CD8-positive, alpha-beta memory T cell (primary cell): ENCODE results near the gene PIAS1. TPM values are rescaled to one million over a fixed set of nuclear protein-coding genes. Genes with fewer than 3 reads are reported as not detected.
A peak's percentile ranks its signal among the peaks of the same experiment; 100 is the strongest.
"Not testable (repeated sequence)": the region's sequence is repeated elsewhere in the genome, so short reads cannot be mapped to it uniquely, and the experiment has no call there.

Experiments used
- CTCF ChIA-PET: fragments of 350-600 bp; sonication (Branson Sonifier 250); formaldehyde crosslinking; loops from one replicate; lab custom pipeline; 2021; ENCODE audit warnings: antibody characterized with exemption; lab: Charles Lee
- POLR2A ChIA-PET: fragments of 350-600 bp; sonication (Branson Sonifier 250); formaldehyde crosslinking; loops from one replicate; lab custom pipeline; 2021; ENCODE audit warnings: antibody characterized with exemption; lab: Charles Lee
- DNase-seq, 5 donors: peaks; one replicate each; pipeline versions ENCODE4 v3.0.0 to v3.0.0-alpha.2; 2020 to 2022; ENCODE audit warnings: mixed read lengths in 1 of 5
- H3K27ac ChIP-seq: one replicate; pipeline ENCODE4 v1.7.0; 2013; ENCODE audit warnings: low read depth, mild to moderate bottlenecking, low read length, moderate library complexity
- H3K27me3 ChIP-seq: 2 replicates; pipeline ENCODE4 v1.7.0; 2013; ENCODE audit warnings: low read length, mild to moderate bottlenecking; ENCODE audit not compliant: insufficient read depth, poor library complexity, severe bottlenecking
- H3K36me3 ChIP-seq: 2 replicates; pipeline ENCODE4 v1.7.0; 2013; ENCODE audit warnings: mild to moderate bottlenecking, low read length, moderate library complexity; ENCODE audit not compliant: insufficient read depth
- H3K4me1 ChIP-seq: 2 replicates; pipeline ENCODE4 v1.7.0; 2013; ENCODE audit warnings: mild to moderate bottlenecking, low read length, moderate library complexity; ENCODE audit not compliant: insufficient read depth
- H3K4me3 ChIP-seq: 2 replicates; pipeline ENCODE4 v1.7.0; 2013; ENCODE audit warnings: mild to moderate bottlenecking, low read length
- H3K9me3 ChIP-seq: 2 replicates; pipeline ENCODE4 v1.7.0; 2013; ENCODE audit warnings: mild to moderate bottlenecking, low read length
- H3K27ac Mint-ChIP-seq, 8 donors: one replicate each; pipeline ENCODE4 v1.8.0; 2020 to 2021; ENCODE audit warnings: mixed read lengths in 8 of 8, mild to moderate bottlenecking in 6 of 8, inconsistent platforms in 3 of 8, moderate library complexity in 3 of 8
- H3K27me3 Mint-ChIP-seq, 2 donors: one replicate each; pipeline ENCODE4 v1.8.0; 2020 to 2021; ENCODE audit warnings: mixed read lengths in 2 of 2, mild to moderate bottlenecking in 1 of 2, moderate library complexity in 1 of 2
- H3K36me3 Mint-ChIP-seq, 3 donors: one replicate each; pipeline ENCODE4 v1.8.0; 2020 to 2021; ENCODE audit warnings: mixed read lengths in 3 of 3, inconsistent platforms in 1 of 3, mild to moderate bottlenecking in 1 of 3
- H3K4me1 Mint-ChIP-seq, 3 donors: one replicate each; pipeline ENCODE4 v1.8.0; 2020 to 2021; ENCODE audit warnings: mixed read lengths in 3 of 3, inconsistent platforms in 1 of 3, mild to moderate bottlenecking in 1 of 3
- H3K4me3 Mint-ChIP-seq, 7 donors: one replicate each; pipeline ENCODE4 v1.8.0; 2020 to 2021; ENCODE audit warnings: mixed read lengths in 7 of 7, mild to moderate bottlenecking in 6 of 7, moderate library complexity in 4 of 7, inconsistent platforms in 2 of 7
- H3K9me3 Mint-ChIP-seq, 5 donors: one replicate each; pipeline ENCODE4 v1.8.0; 2020 to 2022; ENCODE audit warnings: mixed read lengths in 5 of 5, mild to moderate bottlenecking in 3 of 5, moderate library complexity in 2 of 5, inconsistent platforms in 1 of 5
- polyA plus RNA-seq: library from polyadenylated mRNA; unstranded; fragments of 300-500 nt; fragmentation: Illumina TruSeq; gene quantifications from one replicate; pipeline ENCODE4 v1.2.3, GENCODE V29; 2021
- total RNA-seq, 2 experiments: library from RNA; stranded (reverse); gene quantifications; one replicate each; pipeline ENCODE4 v1.2.3, GENCODE V29; 2021

PIAS1 gene
- total and polyA plus RNA-seq, 3 experiments from 2014 or later: 25.5 to 127 (median 30.2) TPM

- Mint-ChIP-seq H3K4me3 (peak overlapping the region in 1 of 7 donors; percentile 42), H3K4me1 (peaks cover 16 to 21% (median 17%) of the 10 kb centered on the region in 3 donors), H3K27me3 (peaks cover 8 to 10% of the 10 kb centered on the region in 2 donors), H3K36me3 (peaks cover 0 to 3% (median 2%) of the 10 kb centered on the region in 3 donors), H3K27ac (no peak overlapping the region), H3K9me3 (no peaks in the 10 kb centered on the region)
- Histone ChIP-seq H3K27ac (no peak overlapping the region), H3K36me3 (no peaks in the 10 kb centered on the region), H3K27me3 (no peaks in the 10 kb centered on the region), H3K4me3 (no peak overlapping the region), H3K9me3 (no peaks in the 10 kb centered on the region), H3K4me1 (peaks cover 15% of the 10 kb centered on the region)
- ChIA-PET CTCF (interaction anchor here (1.2 kb wide), 2 partner anchors 20 to 45 kb away, joined by 3 read pairs; partner anchors contain the start of gene FEM1B), POLR2A (no interaction called here)
- no peak for DNase-seq
Observed at GRCh38 chr15:68232937-68233336, 178.8 kb downstream of the PIAS1 start.

- H3K27me3 Mint-ChIP-seq: peaks cover 8 to 17% of the 10 kb centered on the region in 2 donors
- no peaks in the 10 kb centered on the region for H3K36me3 ChIP-seq
Observed at GRCh38 chr15:68234060-68234459, 179.9 kb downstream of the PIAS1 start.

GRCh38 chr15:68234520-68234919, 180.4 kb downstream of the PIAS1 start:
- H3K27me3 ChIP-seq, CTCF ChIA-PET, H3K36me3 ChIP-seq: not testable (repeated sequence)

More at GRCh38 chr15:68234060-68234459, 179.9 kb downstream of the PIAS1 start:
- ChIA-PET POLR2A (no interaction called here), CTCF (no interaction called here)
- no peaks in the 10 kb centered on the region for H3K9me3 Mint-ChIP-seq
- Histone ChIP-seq H3K9me3 (no peaks in the 10 kb centered on the region), H3K4me1 (peaks cover 6% of the 10 kb centered on the region), H3K27ac (no peak overlapping the region), H3K4me3 (no peak overlapping the region), H3K27me3 (no peaks in the 10 kb centered on the region)
- H3K27ac Mint-ChIP-seq: no peak overlapping the region
- H3K36me3 Mint-ChIP-seq: peaks cover 2 to 3% (median 3%) of the 10 kb centered on the region in 3 donors
- no peak for DNase-seq
- H3K4me1 Mint-ChIP-seq: peaks cover 6 to 10% (median 6%) of the 10 kb centered on the region in 3 donors
- peak overlapping the region in 1 of 7 donors; percentile 64 for H3K4me3 Mint-ChIP-seq

GRCh38 chr15:68235022-68235421, 180.9 kb downstream of the PIAS1 start:
- CTCF ChIA-PET: no interaction called here
- peaks cover 3 to 7% (median 3%) of the 10 kb centered on the region in 3 donors for H3K4me1 Mint-ChIP-seq
- Histone ChIP-seq H3K9me3 (no peaks in the 10 kb centered on the region), H3K27me3 (no peaks in the 10 kb centered on the region), H3K36me3 (no peaks in the 10 kb centered on the region), H3K4me3 (no peak overlapping the region), H3K27ac (no peak overlapping the region), H3K4me1 (peaks cover 5% of the 10 kb centered on the region)
- POLR2A ChIA-PET: no interaction called here
- peaks cover under 1 to 3% (median 2%) of the 10 kb centered on the region in 3 donors for H3K36me3 Mint-ChIP-seq
- peaks cover 9 to 17% of the 10 kb centered on the region in 2 donors for H3K27me3 Mint-ChIP-seq
- DNase-seq: no peak
- H3K27ac Mint-ChIP-seq: no peak overlapping the region
- H3K9me3 Mint-ChIP-seq: no peaks in the 10 kb centered on the region
- H3K4me3 Mint-ChIP-seq: no peak overlapping the region

More at GRCh38 chr15:68234520-68234919, 180.4 kb downstream of the PIAS1 start:
- H3K27ac ChIP-seq, H3K4me1 ChIP-seq, H3K9me3 ChIP-seq, H3K36me3 Mint-ChIP-seq, POLR2A ChIA-PET, DNase-seq, H3K4me3 ChIP-seq, H3K9me3 Mint-ChIP-seq, H3K27ac Mint-ChIP-seq: not testable (repeated sequence)
- H3K4me3 Mint-ChIP-seq: peak overlapping the region in 1 of 7 donors; percentile 40
- H3K4me1 Mint-ChIP-seq: peaks cover 6 to 10% (median 6%) of the 10 kb centered on the region in 3 donors
- peaks cover 8 to 17% of the 10 kb centered on the region in 2 donors for H3K27me3 Mint-ChIP-seq

GRCh38 chr15:68239025-68239424, 184.9 kb downstream of the PIAS1 start:
- Mint-ChIP-seq H3K4me1 (no peaks in the 10 kb centered on the region), H3K36me3 (peaks cover 0 to 22% (median 4%) of the 10 kb centered on the region in 3 donors), H3K4me3 (no peak overlapping the region), H3K27me3 (peaks cover 7 to 11% of the 10 kb centered on the region in 2 donors), H3K27ac (no peak overlapping the region), H3K9me3 (peaks cover 8 to 21% (median 18%) of the 10 kb centered on the region in 5 donors)
- H3K4me1 ChIP-seq: no peaks in the 10 kb centered on the region
- POLR2A ChIA-PET: no interaction called here
- H3K9me3 ChIP-seq: no peaks in the 10 kb centered on the region
- DNase-seq: no peak
- H3K27me3 ChIP-seq: no peaks in the 10 kb centered on the region
- CTCF ChIA-PET: no interaction called here
- no peaks in the 10 kb centered on the region for H3K36me3 ChIP-seq
- no peak overlapping the region for H3K4me3 ChIP-seq
- no peak overlapping the region for H3K27ac ChIP-seq

GRCh38 chr15:68241088-68241935, 187.2 kb downstream of the PIAS1 start:
- CTCF ChIA-PET: no interaction called here
- Histone ChIP-seq H3K4me1 (no peaks in the 10 kb centered on the region), H3K36me3 (no peaks in the 10 kb centered on the region), H3K27ac (no peak overlapping the region), H3K4me3 (no peak overlapping the region), H3K9me3 (no peaks in the 10 kb centered on the region), H3K27me3 (no peaks in the 10 kb centered on the region)
- Mint-ChIP-seq H3K9me3 (peaks cover 19 to 32% (median 27%) of the 10 kb centered on the region in 5 donors), H3K27ac (no peak overlapping the region), H3K4me1 (no peaks in the 10 kb centered on the region), H3K27me3 (peaks cover 11 to 18% of the 10 kb centered on the region in 2 donors), H3K36me3 (peaks cover 3 to 34% (median 4%) of the 10 kb centered on the region in 3 donors), H3K4me3 (no peak overlapping the region)
- POLR2A ChIA-PET: no interaction called here
- DNase-seq: no peak

Other genes starting within 250 kb of the PIAS1 start
- under 1 TPM; 0.15 to 0.16 TPM for gene SKOR1, start 228.8 kb upstream of the PIAS1 start, total RNA-seq
- gene SKOR1, start 228.8 kb upstream of the PIAS1 start, polyA plus RNA-seq: 0.06 TPM
- not detected for gene RNU6-1, start 214.3 kb upstream of the PIAS1 start, total RNA-seq
- not detected for gene RNU6-1, start 214.3 kb upstream of the PIAS1 start, polyA plus RNA-seq
- 1 to 10 TPM; 4.9 to 6.4 TPM for gene CALML4, start 151.0 kb downstream of the PIAS1 start, total RNA-seq
- gene CALML4, start 151.0 kb downstream of the PIAS1 start, polyA plus RNA-seq: 0.40 TPM
- 10 to 100 TPM; 69.1 to 73.8 TPM for gene CLN6, start 175.4 kb downstream of the PIAS1 start, total RNA-seq
- 2.3 TPM for gene CLN6, start 175.4 kb downstream of the PIAS1 start, polyA plus RNA-seq
- 10 to 100 TPM; 37.7 to 39.6 TPM for gene FEM1B, start 223.4 kb downstream of the PIAS1 start, total RNA-seq
- 16.9 TPM for gene FEM1B, start 223.4 kb downstream of the PIAS1 start, polyA plus RNA-seq